H1 (cell line): ENCODE measurements around the gene ESR1. TPM values are rescaled to one million over a fixed set of nuclear protein-coding genes. Genes with fewer than 3 reads are reported as not detected.

Source experiments
- CTCF ChIA-PET: fragments of 300-600 bp; sonication (Branson Sonifier 250); formaldehyde crosslinking; loops from one replicate; lab custom pipeline; 2021; ENCODE audit not compliant: partially characterized antibody; lab: Charles Lee
- POLR2A ChIA-PET: fragments of 300-600 bp; sonication (Branson Sonifier 250); formaldehyde crosslinking; loops from one replicate; lab custom pipeline; 2021; ENCODE audit warnings: inconsistent platforms; ENCODE audit not compliant: partially characterized antibody; lab: Charles Lee
- DNase-seq, 2 experiments: peaks; one replicate each; pipeline versions ENCODE4 v3.0.0 to v3.0.0-alpha.2; 2010 to 2022; ENCODE audit warnings: low spot score in 2 of 2, low read depth in 1 of 2, mixed read lengths in 1 of 2
- FAIRE-seq: peaks from 2 replicates; lab custom pipeline; 2011; peaks lifted over from hg19 to GRCh38; lab: Jason Lieb, UNC
- H2AFZ ChIP-seq: 2 replicates; pipeline ENCODE4 v1.8.1; 2012; ENCODE audit warnings: low read length, inconsistent platforms
- H2AK5ac ChIP-seq: 2 replicates; pipeline ENCODE4 v1.6.1; 2013; ENCODE audit warnings: low read depth, low read length
- H2BK120ac ChIP-seq: replicated peaks from 2 replicates; pipeline ENCODE3; 2013; ENCODE audit warnings: low read depth, low read length, inconsistent platforms
- H2BK12ac ChIP-seq: 2 replicates; pipeline ENCODE4 v1.6.1; 2013; ENCODE audit warnings: low read depth, low read length
- H2BK15ac ChIP-seq: 2 replicates; pipeline ENCODE4 v1.6.1; 2013; ENCODE audit warnings: low read length
- H2BK20ac ChIP-seq: 2 replicates; pipeline ENCODE4 v1.6.1; 2013; ENCODE audit warnings: low read length
- H2BK5ac ChIP-seq: 2 replicates; pipeline ENCODE4 v1.6.1; 2013; ENCODE audit warnings: low read depth, low read length
- H3K14ac ChIP-seq: 2 replicates; pipeline ENCODE4 v1.6.1; 2013; ENCODE audit warnings: inconsistent platforms; ENCODE audit not compliant: insufficient read length
- H3K18ac ChIP-seq: 2 replicates; pipeline ENCODE4 v1.6.1; 2013; ENCODE audit warnings: low read length; ENCODE audit errors: extremely low read depth
- H3K23ac ChIP-seq: 2 replicates; pipeline ENCODE4 v1.6.1; 2013; ENCODE audit warnings: inconsistent platforms; ENCODE audit not compliant: insufficient read length
- H3K23me2 ChIP-seq: 2 replicates; pipeline ENCODE4 v1.6.1; 2013; ENCODE audit warnings: low read depth, low read length
- H3K27ac ChIP-seq: 2 replicates; pipeline ENCODE4 v1.6.1; 2011; ENCODE audit warnings: low read depth, low read length, inconsistent platforms
- H3K27me3 ChIP-seq, 4 experiments: replicated peaks in 1 of 4; 1 replicate in 1 of 4; 2 replicates in 3 of 4; pipeline versions ENCODE4 v1.6.1 to v1.8.1; 2011 to 2013; ENCODE audit warnings: low read length in 3 of 4, mild to moderate bottlenecking in 3 of 4, inconsistent platforms in 2 of 4, mixed read lengths in 2 of 4, moderate library complexity in 1 of 4; ENCODE audit not compliant: control insufficient read depth in 3 of 4, insufficient read depth in 3 of 4; ENCODE audit errors: extremely low read depth in 1 of 4
- H3K36me3 ChIP-seq, 4 experiments: 2 replicates each; pipeline versions ENCODE4 v1.6.1 to v1.8.1; 2011 to 2013; ENCODE audit warnings: mild to moderate bottlenecking in 4 of 4, low read length in 3 of 4, moderate library complexity in 2 of 4, control low read depth in 1 of 4, inconsistent platforms in 1 of 4; ENCODE audit not compliant: insufficient read depth in 4 of 4, control insufficient read depth in 2 of 4
- H3K4ac ChIP-seq: replicated peaks from 2 replicates; pipeline ENCODE3; 2013; ENCODE audit warnings: low read length, low read depth, mixed read lengths, inconsistent platforms; ENCODE audit not compliant: insufficient read length
- H3K4me1 ChIP-seq, 4 experiments: replicated peaks in 1 of 4; 1 replicate in 1 of 4; 2 replicates in 3 of 4; pipeline versions ENCODE4 v1.6.1 to v1.8.1; 2011 to 2013; ENCODE audit warnings: low read length in 3 of 4, inconsistent platforms in 2 of 4, mixed read lengths in 1 of 4; ENCODE audit not compliant: insufficient read depth in 4 of 4, control insufficient read depth in 3 of 4
- H3K4me2 ChIP-seq, 2 experiments: 2 replicates each; pipeline versions ENCODE4 v1.6.1 to v1.8.1; 2011 to 2013; ENCODE audit warnings: low read depth in 2 of 2, low read length in 2 of 2, control low read depth in 1 of 2, inconsistent platforms in 1 of 2, mild to moderate bottlenecking in 1 of 2; ENCODE audit not compliant: insufficient read depth in 1 of 2
- H3K4me3 ChIP-seq, 4 experiments: fragments of 200-600, 300-600 bp in 1 of 4; sonication (generic), shearing (Covaris generic), sonication (Bioruptor Twin) in 1 of 4; 2 replicates each; pipeline versions ENCODE4 v1.5.1 to v1.8.1; 2011 to 2016; ENCODE audit warnings: low read length in 4 of 4, low read depth in 3 of 4, control low read depth in 2 of 4, inconsistent platforms in 2 of 4, mild to moderate bottlenecking in 2 of 4, mixed read lengths in 1 of 4, moderate library complexity in 1 of 4; ENCODE audit not compliant: insufficient read depth in 2 of 4; ENCODE audit errors: extremely low read depth in 1 of 4
- H3K56ac ChIP-seq: replicated peaks from 2 replicates; pipeline ENCODE3; 2013; ENCODE audit warnings: low read depth, mild to moderate bottlenecking, mixed read lengths, low read length, inconsistent platforms; ENCODE audit not compliant: insufficient read length
- H3K79me1 ChIP-seq: 2 replicates; pipeline ENCODE4 v1.6.1; 2013; ENCODE audit warnings: low read depth, low read length, control low read depth
- H3K79me2 ChIP-seq, 2 experiments: 2 replicates each; pipeline versions ENCODE4 v1.6.1 to v1.8.1; 2012 to 2013; ENCODE audit warnings: low read length in 2 of 2, mild to moderate bottlenecking in 2 of 2, inconsistent platforms in 1 of 2; ENCODE audit not compliant: insufficient read depth in 2 of 2, control insufficient read depth in 1 of 2
- H3K9ac ChIP-seq, 4 experiments: replicated peaks in 1 of 4; 1 replicate in 1 of 4; 2 replicates in 3 of 4; pipeline versions ENCODE4 v1.6.1 to v1.8.1; 2011 to 2013; ENCODE audit warnings: low read depth in 3 of 4, low read length in 3 of 4, control low read depth in 2 of 4, mild to moderate bottlenecking in 2 of 4, moderate library complexity in 2 of 4, inconsistent platforms in 1 of 4; ENCODE audit errors: extremely low read depth in 1 of 4
- H3K9me3 ChIP-seq, 2 experiments: 2 replicates each; pipeline versions ENCODE4 v1.6.1 to v1.8.1; 2012 to 2013; ENCODE audit warnings: mild to moderate bottlenecking in 2 of 2, moderate library complexity in 2 of 2, control low read depth in 1 of 2, inconsistent platforms in 1 of 2, low read depth in 1 of 2, low read length in 1 of 2, mixed read lengths in 1 of 2; ENCODE audit not compliant: insufficient read depth in 2 of 2
- H4K20me1 ChIP-seq, 2 experiments: replicated peaks in 1 of 2; 2 replicates each; pipeline versions ENCODE3 to v1.8.1; 2011 to 2013; ENCODE audit warnings: inconsistent platforms in 2 of 2, low read length in 2 of 2, mild to moderate bottlenecking in 1 of 2; ENCODE audit not compliant: insufficient read depth in 2 of 2, control insufficient read depth in 1 of 2
- H4K5ac ChIP-seq: 2 replicates; pipeline ENCODE4 v1.6.1; 2013; ENCODE audit warnings: low read length, low read depth, mixed read lengths, inconsistent platforms; ENCODE audit not compliant: insufficient read length
- H4K8ac ChIP-seq: 2 replicates; pipeline ENCODE4 v1.8.0; 2013; ENCODE audit warnings: mild to moderate bottlenecking, moderate library complexity, low read length, inconsistent platforms; ENCODE audit not compliant: insufficient read depth; ENCODE audit errors: extremely low read depth
- H4K91ac ChIP-seq: replicated peaks from 2 replicates; pipeline ENCODE3; 2013; ENCODE audit warnings: low read length, mixed read lengths, inconsistent platforms; ENCODE audit not compliant: insufficient read length
- EGR1 ChIP-seq: IDR thresholded peaks from 2 replicates; pipeline ENCODE4 v1.6.1; 2011; ENCODE audit warnings: low read depth, low read length, borderline replicate concordance
- MAX ChIP-seq: IDR thresholded peaks from 2 replicates; pipeline ENCODE4 v1.6.1; 2012; ENCODE audit warnings: inconsistent platforms
- NANOG ChIP-seq: IDR thresholded peaks from 2 replicates; pipeline ENCODE4 v1.6.1; 2011; ENCODE audit warnings: low read length, low read depth, mild to moderate bottlenecking, inconsistent platforms; ENCODE audit not compliant: insufficient read depth, poor library complexity, severe bottlenecking
- SIRT6 ChIP-seq: IDR thresholded peaks from one replicate; pipeline ENCODE4 v1.7.1; 2012; ENCODE audit warnings: low read length, inconsistent platforms
- TAF1 ChIP-seq: IDR thresholded peaks from 2 replicates; pipeline ENCODE4 v1.6.1; 2011; ENCODE audit warnings: mild to moderate bottlenecking, low read depth, low read length
- WGBS, 2 experiments: shearing (Covaris generic) in 1 of 2; methylation state at CpG; one replicate each; pipeline versions ENCODE4 v1.1.6 to v1.1.7; 2013 to 2015; ENCODE audit warnings: low lambda C conversion rate in 2 of 2, mixed read lengths in 2 of 2, inconsistent platforms in 1 of 2, low coverage in 1 of 2, missing lambda C conversion rate in 1 of 2; ENCODE audit not compliant: insufficient replicate concordance in 2 of 2, insufficient coverage in 1 of 2, insufficient read length in 1 of 2; ENCODE audit errors: extremely low coverage in 1 of 2, missing lambda C conversion rate in 1 of 2; 5-methylcytosine and 5-hydroxymethylcytosine counted together
- polyA plus RNA-seq, 7 experiments: library from polyadenylated mRNA; depleted of rRNA in 3 of 7; stranded (reverse) in 5 of 7; unstranded in 2 of 7; fragments of >200 nt in 5 of 7; fragments of 200-250 nt in 2 of 7; gene quantifications; 1 replicate in 5 of 7; 2 replicates in 1 of 7; 4 replicates in 1 of 7; pipeline versions ENCODE4 v1.2.1 to v1.2.3, GENCODE V29; 2011 to 2013; ENCODE audit warnings: missing spikeins in 2 of 7, mixed read lengths in 2 of 7
- total RNA-seq: library from RNA; stranded (reverse); fragmentation: NEBNext Ultra II Directional; extraction: Animal tissue kit (Norgen Biotek cat#: 25700); gene quantifications from 2 replicates; pipeline ENCODE4 v1.2.1, GENCODE V29; 2021

The ESR1 gene
- total and polyA plus RNA-seq, 2 of the 8 experiments (the other 6 are each of a cell fraction or from before 2014, with no cell fraction given) = 0.03 to 0.17 TPM

GRCh38 chr6:151940307-151940706 lies 132.8 kb downstream of the ESR1 start:
- no peak overlapping the region for H2BK12ac ChIP-seq
- H4K20me1 ChIP-seq = peaks cover 0 to under 1% of the 10 kb centered on the region in 2 experiments
- no peaks in the 10 kb centered on the region for H3K9me3 ChIP-seq
- no peak overlapping the region for H2BK15ac ChIP-seq
- no peak overlapping the region for H4K8ac ChIP-seq
- CTCF ChIA-PET = no interaction called here
- DNase-seq (no peak), FAIRE-seq (no peak)
- no peak for TF ChIP-seq TAF1
- no peak for TF ChIP-seq NANOG
- no peak for TF ChIP-seq SIRT6
- no peak for TF ChIP-seq EGR1
- no peak for TF ChIP-seq MAX
- no peak overlapping the region for H3K4ac ChIP-seq
- no peak overlapping the region for H3K4me2 ChIP-seq
- H3K36me3 ChIP-seq = no peaks in the 10 kb centered on the region
- no peak overlapping the region for H3K14ac ChIP-seq
- H3K79me1 ChIP-seq = no peaks in the 10 kb centered on the region
- no peaks in the 10 kb centered on the region for H3K79me2 ChIP-seq
- H3K27me3 ChIP-seq = no peaks in the 10 kb centered on the region
- H2AK5ac ChIP-seq = no peak overlapping the region
- no peak overlapping the region for H3K56ac ChIP-seq
- H3K9ac ChIP-seq = no peak overlapping the region
- H4K91ac ChIP-seq = no peak overlapping the region
- H3K4me3 ChIP-seq = no peak overlapping the region
- no peak overlapping the region for H2AFZ ChIP-seq
- H3K4me1 ChIP-seq = peaks cover 0 to 2% (median 0%) of the 10 kb centered on the region in 4 experiments; a peak in 1 of 7 replicates
- WGBS, 2 experiments = 91% methylated on average over 3 of the region's 3 CpGs; no CpG with 5 or more reads in 1 of the 2 experiments
- H4K5ac ChIP-seq = no peak overlapping the region
- H3K18ac ChIP-seq = no peak overlapping the region
- H2BK20ac ChIP-seq = no peak overlapping the region
- no peaks in the 10 kb centered on the region for H3K23me2 ChIP-seq
- H2BK120ac ChIP-seq = no peak overlapping the region
- POLR2A ChIA-PET = no interaction called here
- no peak overlapping the region for H2BK5ac ChIP-seq
- H3K23ac ChIP-seq = no peak overlapping the region
- H3K27ac ChIP-seq = no peak overlapping the region
